ENCODE data around the gene KCNAB1. TPM values are rescaled to one million over a fixed set of nuclear protein-coding genes. Genes with fewer than 3 reads are reported as not detected.

KCNAB1 gene
- total RNA-seq, 4 donors from 2014 or later = 1.6 to 2.9 (median 2.3) TPM

GRCh38 chr3:156359368-156359767 is 239.0 kb downstream of the KCNAB1 start:
- WGBS, 2 donors = 83 to 87% methylated on average over 3 of the region's 3 CpGs
- intact Hi-C loops (cut with DNase I; ENCODE audit: low total_unique reads) = no loop called here
- H3K4me3 ChIP-seq (ENCODE audit: low read depth, poor library complexity, severe bottlenecking) = no peak overlapping the region
- TF ChIP-seq CTCF (IDR thresholded peaks at IDR 0.05) = no peak
- no peak for TF ChIP-seq POLR2A (IDR thresholded peaks at IDR 0.05)
- no peak for DNase-seq (ENCODE audit: low spot score in 2 of 2)

DNA sequence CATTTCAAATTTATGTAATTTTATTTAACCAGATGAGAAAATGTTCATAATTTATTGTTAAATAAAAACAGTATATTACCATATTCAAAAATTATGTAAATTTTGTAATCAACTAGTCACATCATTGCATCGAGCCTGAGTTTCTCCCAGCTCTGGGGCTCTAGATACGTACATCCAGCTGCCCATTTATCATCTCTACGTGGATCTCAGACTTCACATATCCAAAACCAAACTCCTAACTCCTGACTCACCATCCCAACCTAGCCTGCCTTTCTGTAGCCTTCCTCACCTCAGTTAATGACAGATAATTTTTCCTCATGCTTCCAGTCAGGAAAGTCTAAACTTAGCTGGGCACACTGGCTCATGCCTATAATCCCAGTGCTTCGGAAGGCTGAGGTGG is 239.7 kb downstream of the KCNAB1 start:
- WGBS, 2 donors = 95 to 97% methylated on average over 4 of the region's 4 CpGs
- intact Hi-C loops (cut with DNase I; ENCODE audit: low total_unique reads) = no loop called here
- no peak overlapping the region for H3K4me3 ChIP-seq (ENCODE audit: low read depth, poor library complexity, severe bottlenecking)
- TF ChIP-seq CTCF (IDR thresholded peaks at IDR 0.05) (no peak), POLR2A (IDR thresholded peaks at IDR 0.05) (no peak)
- no peak for DNase-seq (ENCODE audit: low spot score in 2 of 2)

DNA sequence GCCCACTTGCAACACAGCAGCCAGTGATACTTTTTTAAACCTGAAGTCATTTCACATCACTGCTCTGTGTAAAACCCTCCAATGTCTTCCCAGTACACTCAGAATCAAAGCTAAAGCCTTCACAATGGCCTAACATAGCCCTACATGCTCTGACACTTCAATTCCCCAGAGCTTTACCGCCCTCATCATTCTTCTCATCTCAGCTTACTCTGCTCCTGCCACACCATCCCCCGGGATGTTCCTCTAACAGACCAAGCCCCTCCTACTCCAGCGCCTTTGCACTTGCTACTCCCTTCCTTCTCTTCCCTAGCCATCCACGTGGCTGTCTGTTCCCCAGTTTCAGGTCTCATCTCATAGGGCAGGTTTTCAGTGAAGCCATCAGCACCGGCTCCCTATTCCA is 240.6 kb downstream of the KCNAB1 start:
- TF ChIP-seq CTCF (IDR thresholded peaks at IDR 0.05) (no peak), POLR2A (IDR thresholded peaks at IDR 0.05) (no peak)
- intact Hi-C loops (cut with DNase I; ENCODE audit: low total_unique reads) = no loop called here
- 57 to 62% methylated on average over 5 of the region's 5 CpGs for WGBS, 2 donors
- no peak overlapping the region for H3K4me3 ChIP-seq (ENCODE audit: low read depth, poor library complexity, severe bottlenecking)
- no peak for DNase-seq (ENCODE audit: low spot score in 2 of 2)

DNA sequence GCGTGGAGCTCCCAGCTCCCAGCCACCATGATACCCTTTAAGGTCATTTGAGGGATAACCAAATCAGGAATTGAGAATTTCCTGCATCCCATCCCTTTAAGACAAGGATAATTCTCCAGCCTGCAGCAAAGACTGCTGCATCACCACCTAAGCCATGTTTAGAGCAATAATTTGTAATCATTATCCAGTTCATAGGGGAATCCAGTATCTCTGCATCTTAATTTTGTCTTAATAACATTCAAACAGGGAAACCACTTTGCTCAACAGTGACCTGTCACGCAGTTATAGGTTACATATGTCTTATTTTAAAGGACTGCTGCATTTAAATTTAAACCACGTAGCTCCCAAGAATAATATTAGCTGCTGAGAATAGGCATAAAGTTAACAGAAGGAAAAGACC is 246.2 kb downstream of the KCNAB1 start:
- no peak overlapping the region for H3K4me3 ChIP-seq (ENCODE audit: low read depth, poor library complexity, severe bottlenecking)
- TF ChIP-seq POLR2A (IDR thresholded peaks at IDR 0.05) = no peak
- no peak for TF ChIP-seq CTCF (IDR thresholded peaks at IDR 0.05)
- intact Hi-C loops (cut with DNase I; ENCODE audit: low total_unique reads) = no loop called here
- no peak for DNase-seq (ENCODE audit: low spot score in 2 of 2)
- 87 to 88% methylated on average over 3 of the region's 3 CpGs for WGBS, 2 donors

DNA sequence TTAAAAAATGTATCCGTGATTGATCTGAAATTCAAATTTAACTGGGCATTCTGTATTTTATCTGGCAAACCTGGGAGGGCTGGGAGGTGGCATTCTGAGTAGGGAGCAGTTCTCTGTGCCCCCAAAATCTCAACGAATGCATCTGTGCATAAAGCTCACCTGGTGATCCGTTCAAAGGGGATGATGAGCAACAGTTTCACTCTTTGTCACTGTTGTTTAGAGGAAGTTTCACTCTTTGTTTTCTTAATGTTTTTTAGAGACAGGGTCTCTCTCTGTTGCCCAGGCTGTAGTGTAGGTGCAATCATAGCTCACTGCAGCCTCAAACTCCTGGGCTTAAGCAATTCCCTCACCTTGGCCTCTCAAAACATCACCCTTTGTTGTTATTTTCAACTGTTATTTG is 247.8 kb downstream of the KCNAB1 start:
- H3K4me3 ChIP-seq (ENCODE audit: low read depth, poor library complexity, severe bottlenecking) = no peak overlapping the region
- TF ChIP-seq CTCF (IDR thresholded peaks at IDR 0.05) = no peak
- TF ChIP-seq POLR2A (IDR thresholded peaks at IDR 0.05) = no peak
- intact Hi-C loops (cut with DNase I; ENCODE audit: low total_unique reads) = no loop called here
- 79 to 83% methylated on average over 3 of the region's 3 CpGs for WGBS, 2 donors
- no peak for DNase-seq (ENCODE audit: low spot score in 2 of 2)

- WGBS, 2 donors = 73 to 80% methylated on average over 6 of the region's 6 CpGs
- intact Hi-C loops (cut with DNase I; ENCODE audit: low total_unique reads) = no loop called here
- no peak overlapping the region for H3K4me3 ChIP-seq (ENCODE audit: low read depth, poor library complexity, severe bottlenecking)
- DNase-seq (ENCODE audit: low spot score in 2 of 2) = no peak
- TF ChIP-seq CTCF (IDR thresholded peaks at IDR 0.05) (no peak), POLR2A (IDR thresholded peaks at IDR 0.05) (no peak)
Observed at GRCh38 chr3:156371701-156372100, 251.3 kb downstream of the KCNAB1 start.

Data from lower leg skin (tissue), 4 donors.